ENCODE measurements around the gene SCUBE3. TPM values are rescaled to one million over a fixed set of nuclear protein-coding genes. Genes with fewer than 3 reads are reported as not detected.

Gene SCUBE3
- total and polyA plus RNA-seq, 2 experiments from 2014 or later, result 78.2 to 78.7 TPM

DNA sequence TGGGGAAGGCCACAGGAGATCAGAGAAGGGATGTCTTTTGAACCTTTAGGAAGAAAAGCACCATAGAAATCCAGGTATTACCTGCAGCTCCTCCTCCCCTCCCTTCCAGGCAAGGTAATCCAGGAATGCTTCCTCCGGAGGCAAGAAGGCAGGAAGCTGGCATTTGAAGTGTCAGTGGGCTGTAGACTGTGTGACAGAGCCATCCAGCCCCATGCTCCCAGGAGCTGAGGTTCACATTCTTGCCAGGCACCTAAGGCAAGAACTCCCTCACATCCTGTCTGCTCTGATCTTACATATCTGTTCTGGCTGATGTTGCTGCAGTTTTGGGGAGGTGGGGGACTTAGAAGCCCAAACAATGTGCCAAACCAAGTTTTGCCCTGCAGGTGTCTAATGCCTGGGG lies 27.8 kb upstream of the SCUBE3 start:
- Histone ChIP-seq H3K27ac (peak overlapping the region; percentile 77), H3K27me3 (no peaks in the 10 kb centered on the region)
- TF ChIP-seq, protein P1, sequence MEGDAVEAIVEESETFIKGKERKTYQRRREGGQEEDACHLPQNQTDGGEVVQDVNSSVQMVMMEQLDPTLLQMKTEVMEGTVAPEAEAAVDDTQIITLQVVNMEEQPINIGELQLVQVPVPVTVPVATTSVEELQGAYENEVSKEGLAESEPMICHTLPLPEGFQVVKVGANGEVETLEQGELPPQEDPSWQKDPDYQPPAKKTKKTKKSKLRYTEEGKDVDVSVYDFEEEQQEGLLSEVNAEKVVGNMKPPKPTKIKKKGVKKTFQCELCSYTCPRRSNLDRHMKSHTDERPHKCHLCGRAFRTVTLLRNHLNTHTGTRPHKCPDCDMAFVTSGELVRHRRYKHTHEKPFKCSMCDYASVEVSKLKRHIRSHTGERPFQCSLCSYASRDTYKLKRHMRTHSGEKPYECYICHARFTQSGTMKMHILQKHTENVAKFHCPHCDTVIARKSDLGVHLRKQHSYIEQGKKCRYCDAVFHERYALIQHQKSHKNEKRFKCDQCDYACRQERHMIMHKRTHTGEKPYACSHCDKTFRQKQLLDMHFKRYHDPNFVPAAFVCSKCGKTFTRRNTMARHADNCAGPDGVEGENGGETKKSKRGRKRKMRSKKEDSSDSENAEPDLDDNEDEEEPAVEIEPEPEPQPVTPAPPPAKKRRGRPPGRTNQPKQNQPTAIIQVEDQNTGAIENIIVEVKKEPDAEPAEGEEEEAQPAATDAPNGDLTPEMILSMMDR (IDR thresholded peaks at IDR 0.05; ENCODE audit: low read depth, low read length), result no peak

DNA sequence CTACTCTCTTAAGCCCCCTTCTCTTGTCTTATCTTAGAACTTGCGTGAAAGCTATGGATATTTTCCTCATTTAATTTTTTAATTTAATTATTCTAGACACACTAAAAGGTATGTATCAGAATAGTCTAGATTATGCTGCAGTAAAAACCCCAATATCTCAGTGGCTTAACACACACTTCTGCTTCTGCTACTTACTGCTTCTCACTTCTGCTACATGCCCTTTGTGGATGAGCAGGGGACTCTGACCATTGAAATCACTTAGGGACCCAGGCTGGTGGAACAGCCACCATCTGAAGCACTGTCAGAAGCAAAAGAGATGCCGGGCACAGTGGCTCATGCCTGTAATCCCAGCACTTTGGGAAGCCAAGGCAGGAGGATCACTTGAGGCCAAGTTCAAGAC lies 27.2 kb upstream of the SCUBE3 start:
- no peak overlapping the region for H3K4me3 ChIP-seq
- H3K36me3 ChIP-seq, result no peaks in the 10 kb centered on the region
- TF ChIP-seq, protein P1 (IDR thresholded peaks at IDR 0.05; ENCODE audit: low read depth, low read length), result no peak
- no peak overlapping the region for H3K27ac ChIP-seq
- no peaks in the 10 kb centered on the region for H3K9me3 ChIP-seq (ENCODE audit: low read depth)
- no peak for DNase-seq (ENCODE audit: low read depth in 1 of 2, low spot score in 1 of 2)
- H3K4me1 ChIP-seq (ENCODE audit: low read depth), result peaks cover 38% of the 10 kb centered on the region
- H3K27me3 ChIP-seq, result no peaks in the 10 kb centered on the region

More for the DNA sequence above, 27.8 kb upstream of the SCUBE3 start:
- no peak overlapping the region for H3K4me3 ChIP-seq
- H3K36me3 ChIP-seq, result no peaks in the 10 kb centered on the region
- H3K9me3 ChIP-seq (ENCODE audit: low read depth), result no peaks in the 10 kb centered on the region
- peaks cover 44% of the 10 kb centered on the region for H3K4me1 ChIP-seq (ENCODE audit: low read depth)
- no peak for DNase-seq (ENCODE audit: low read depth in 1 of 2, low spot score in 1 of 2)

DNA sequence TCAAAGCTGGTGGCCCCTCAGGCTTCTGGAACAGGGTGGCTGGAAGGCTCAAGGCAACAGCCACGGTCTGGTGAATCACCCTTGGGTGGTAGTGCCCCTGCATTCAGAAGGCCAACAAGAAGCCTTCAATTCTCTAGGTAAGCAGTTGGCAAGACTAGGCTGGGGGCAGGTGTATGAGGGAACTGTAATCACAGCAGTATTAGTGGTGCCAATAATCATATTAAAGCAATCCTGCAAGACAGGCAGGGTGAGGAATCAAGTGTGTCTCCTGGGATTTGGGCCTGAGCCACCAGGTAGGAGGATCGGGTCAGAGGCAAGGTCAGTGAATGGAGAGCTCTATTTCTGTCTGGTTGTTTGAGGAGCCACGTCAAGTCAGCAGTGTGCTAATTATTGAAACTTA lies 24.9 kb upstream of the SCUBE3 start:
- Histone ChIP-seq H3K4me3 (no peak overlapping the region), H3K9me3 (ENCODE audit: low read depth) (no peaks in the 10 kb centered on the region), H3K27me3 (no peaks in the 10 kb centered on the region), H3K4me1 (ENCODE audit: low read depth) (peaks cover 30% of the 10 kb centered on the region), H3K27ac (no peak overlapping the region), H3K36me3 (no peaks in the 10 kb centered on the region)
- no peak for DNase-seq (ENCODE audit: low read depth in 1 of 2, low spot score in 1 of 2)
- TF ChIP-seq, protein P1 (IDR thresholded peaks at IDR 0.05; ENCODE audit: low read depth, low read length), result no peak

DNA sequence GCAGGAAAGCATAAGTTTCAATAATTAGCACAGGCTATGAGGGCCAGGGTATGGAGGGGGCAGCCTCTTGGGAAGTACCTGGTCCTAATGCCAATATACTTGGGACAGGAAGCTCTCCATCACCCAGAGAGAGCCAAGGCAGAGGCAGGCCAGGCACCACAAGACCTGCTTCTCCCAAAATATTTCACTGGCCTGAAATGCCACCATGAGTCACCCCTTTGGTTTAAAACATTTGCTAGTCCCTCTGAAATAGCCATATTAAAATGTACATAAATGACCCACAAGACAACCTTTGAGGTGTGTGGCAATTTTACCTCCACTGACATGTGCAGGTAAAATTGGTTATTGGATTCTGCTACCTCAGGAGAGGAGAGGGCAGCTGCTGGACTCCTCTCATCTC lies 23.4 kb upstream of the SCUBE3 start:
- peaks cover 22% of the 10 kb centered on the region for H3K4me1 ChIP-seq (ENCODE audit: low read depth)
- TF ChIP-seq, protein P1 (IDR thresholded peaks at IDR 0.05; ENCODE audit: low read depth, low read length), result no peak
- no peak overlapping the region for H3K27ac ChIP-seq
- no peaks in the 10 kb centered on the region for H3K36me3 ChIP-seq
- no peaks in the 10 kb centered on the region for H3K27me3 ChIP-seq
- H3K4me3 ChIP-seq, result no peak overlapping the region
- no peaks in the 10 kb centered on the region for H3K9me3 ChIP-seq (ENCODE audit: low read depth)
- no peak for DNase-seq (ENCODE audit: low read depth in 1 of 2, low spot score in 1 of 2)

DNA sequence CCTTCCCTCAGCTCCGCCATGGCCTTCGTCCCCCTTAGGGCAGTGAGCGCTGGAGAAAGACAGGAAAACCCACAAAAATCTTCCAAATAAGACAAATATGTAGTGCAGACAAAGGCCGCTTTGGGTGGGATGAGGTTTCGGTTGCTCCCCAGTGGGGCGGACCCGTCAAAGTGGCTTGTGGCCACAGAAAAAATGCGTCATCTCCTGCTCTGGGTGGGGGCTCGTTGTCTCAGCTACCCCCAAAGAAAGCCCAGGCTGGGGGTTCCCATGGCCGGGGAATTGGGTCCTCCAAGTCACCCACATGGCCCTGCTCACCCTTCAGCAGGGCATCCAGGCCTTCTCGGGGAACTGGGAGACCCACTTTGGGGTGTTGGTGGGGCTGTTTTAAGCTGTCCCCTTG lies 21.9 kb upstream of the SCUBE3 start:
- Histone ChIP-seq H3K4me1 (ENCODE audit: low read depth) (peaks cover 14% of the 10 kb centered on the region), H3K27me3 (no peaks in the 10 kb centered on the region), H3K4me3 (no peak overlapping the region), H3K9me3 (ENCODE audit: low read depth) (no peaks in the 10 kb centered on the region), H3K36me3 (no peaks in the 10 kb centered on the region), H3K27ac (no peak overlapping the region)
- no peak for DNase-seq (ENCODE audit: low read depth in 1 of 2, low spot score in 1 of 2)
- TF ChIP-seq, protein P1 (IDR thresholded peaks at IDR 0.05; ENCODE audit: low read depth, low read length), result no peak

All from cardiac muscle cell (in vitro differentiated cells and primary cell).